ENCODE results near the gene ADIPOR2.
A peak's percentile ranks its signal among the peaks of the same experiment; 100 is the strongest.

Gene ADIPOR2

GRCh38 chr12:1778911-1779310, 88.0 kb downstream of the ADIPOR2 start:
- peaks cover 20% of the 10 kb centered on the region for H3K36me3 Mint-ChIP-seq (ENCODE audit: low read depth)
- no peaks in the 10 kb centered on the region for H3K9me3 Mint-ChIP-seq
- no peak overlapping the region for H3K4me3 Mint-ChIP-seq
- no peak overlapping the region for H3K27ac Mint-ChIP-seq
- no peaks in the 10 kb centered on the region for H3K27me3 Mint-ChIP-seq (ENCODE audit: low read depth)
- peaks cover 3% of the 10 kb centered on the region for H3K4me1 Mint-ChIP-seq (ENCODE audit: low read depth)

DNA sequence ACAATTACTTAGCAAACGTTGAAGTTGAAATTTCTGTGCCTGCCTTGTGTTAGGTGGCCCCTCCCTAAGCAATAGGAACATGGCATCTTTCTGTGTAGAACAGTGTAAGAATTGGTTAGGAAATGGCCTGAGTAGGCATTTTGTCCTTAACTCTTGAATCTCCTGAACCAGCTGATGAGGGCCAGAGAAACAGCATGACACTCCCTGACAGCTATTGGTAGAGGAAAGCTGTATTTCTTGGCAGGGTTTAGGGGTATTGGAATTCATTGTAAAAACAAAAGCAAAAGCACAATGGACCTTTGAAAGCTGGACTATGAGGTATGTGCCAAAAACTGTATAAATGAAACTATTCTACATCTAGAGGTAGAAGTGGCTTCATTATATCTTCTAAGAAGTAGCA, 88.9 kb downstream of the ADIPOR2 start:
- Mint-ChIP-seq H3K27me3 (ENCODE audit: low read depth) (no peaks in the 10 kb centered on the region), H3K9me3 (no peaks in the 10 kb centered on the region), H3K27ac (no peak overlapping the region), H3K36me3 (ENCODE audit: low read depth) (peaks cover 19% of the 10 kb centered on the region), H3K4me1 (ENCODE audit: low read depth) (peaks cover 1% of the 10 kb centered on the region), H3K4me3 (no peak overlapping the region)

DNA sequence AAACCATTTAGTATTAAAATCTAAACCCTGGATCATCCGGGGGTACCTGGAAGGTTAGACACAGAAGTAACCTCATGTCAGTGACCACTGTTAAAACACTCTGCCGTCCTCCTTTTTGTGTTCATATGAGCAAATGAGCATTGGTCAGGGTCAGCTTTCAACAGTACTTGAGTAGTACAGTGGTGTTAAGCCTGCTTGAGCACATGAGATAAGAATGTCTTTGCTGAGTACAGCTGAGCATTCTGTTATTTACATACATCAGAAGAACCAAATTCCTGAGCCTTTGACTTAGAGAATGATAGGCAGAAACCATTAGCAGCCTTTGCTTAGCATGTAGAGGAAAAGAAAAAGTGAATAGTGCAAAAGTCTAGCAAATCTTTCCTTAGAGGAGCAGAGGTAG, 90.9 kb downstream of the ADIPOR2 start:
- peaks cover 1% of the 10 kb centered on the region for H3K4me1 Mint-ChIP-seq (ENCODE audit: low read depth)
- no peak overlapping the region for H3K27ac Mint-ChIP-seq
- peaks cover 20% of the 10 kb centered on the region for H3K36me3 Mint-ChIP-seq (ENCODE audit: low read depth)
- no peaks in the 10 kb centered on the region for H3K9me3 Mint-ChIP-seq
- no peak overlapping the region for H3K4me3 Mint-ChIP-seq
- H3K27me3 Mint-ChIP-seq (ENCODE audit: low read depth): no peaks in the 10 kb centered on the region

- no peak overlapping the region for H3K4me3 Mint-ChIP-seq
- peaks cover 20% of the 10 kb centered on the region for H3K36me3 Mint-ChIP-seq (ENCODE audit: low read depth)
- H3K9me3 Mint-ChIP-seq: no peaks in the 10 kb centered on the region
- H3K4me1 Mint-ChIP-seq (ENCODE audit: low read depth): peaks cover 1% of the 10 kb centered on the region
- no peaks in the 10 kb centered on the region for H3K27me3 Mint-ChIP-seq (ENCODE audit: low read depth)
- H3K27ac Mint-ChIP-seq: no peak overlapping the region
These were observed 91.3 kb downstream of the ADIPOR2 start for GRCh38 chr12:1782215-1782614.

DNA sequence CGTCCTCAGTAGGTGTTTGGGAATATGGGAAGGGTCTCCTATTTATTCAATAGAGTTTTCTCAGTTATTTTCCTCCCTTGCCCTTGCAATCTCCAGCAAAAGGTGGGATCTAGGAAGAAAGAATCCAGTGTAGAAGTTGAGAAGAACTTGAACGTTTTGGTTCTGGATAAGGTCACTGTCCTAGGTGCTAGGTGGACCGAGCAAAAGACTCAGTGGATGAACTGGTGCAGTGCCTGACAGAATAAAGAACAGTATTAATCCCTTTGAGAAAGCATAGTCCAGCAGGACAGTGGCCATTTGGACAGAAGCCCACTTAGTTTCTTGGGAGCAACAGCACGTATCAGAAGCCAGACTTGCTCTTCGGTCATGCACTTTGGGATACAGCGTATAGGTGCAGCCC, 96.8 kb downstream of the ADIPOR2 start:
- Mint-ChIP-seq H3K27me3 (ENCODE audit: low read depth) (no peaks in the 10 kb centered on the region), H3K9me3 (no peaks in the 10 kb centered on the region), H3K27ac (no peak overlapping the region), H3K4me3 (no peak overlapping the region), H3K36me3 (ENCODE audit: low read depth) (peaks cover 11% of the 10 kb centered on the region), H3K4me1 (ENCODE audit: low read depth) (peaks cover 17% of the 10 kb centered on the region)

GRCh38 chr12:1790444-1790843, 99.6 kb downstream of the ADIPOR2 start:
- peaks cover 9% of the 10 kb centered on the region for H3K36me3 Mint-ChIP-seq (ENCODE audit: low read depth)
- no peaks in the 10 kb centered on the region for H3K27me3 Mint-ChIP-seq (ENCODE audit: low read depth)
- peaks cover 16% of the 10 kb centered on the region for H3K4me1 Mint-ChIP-seq (ENCODE audit: low read depth)
- H3K27ac Mint-ChIP-seq: no peak overlapping the region
- H3K4me3 Mint-ChIP-seq: no peak overlapping the region
- no peaks in the 10 kb centered on the region for H3K9me3 Mint-ChIP-seq

DNA sequence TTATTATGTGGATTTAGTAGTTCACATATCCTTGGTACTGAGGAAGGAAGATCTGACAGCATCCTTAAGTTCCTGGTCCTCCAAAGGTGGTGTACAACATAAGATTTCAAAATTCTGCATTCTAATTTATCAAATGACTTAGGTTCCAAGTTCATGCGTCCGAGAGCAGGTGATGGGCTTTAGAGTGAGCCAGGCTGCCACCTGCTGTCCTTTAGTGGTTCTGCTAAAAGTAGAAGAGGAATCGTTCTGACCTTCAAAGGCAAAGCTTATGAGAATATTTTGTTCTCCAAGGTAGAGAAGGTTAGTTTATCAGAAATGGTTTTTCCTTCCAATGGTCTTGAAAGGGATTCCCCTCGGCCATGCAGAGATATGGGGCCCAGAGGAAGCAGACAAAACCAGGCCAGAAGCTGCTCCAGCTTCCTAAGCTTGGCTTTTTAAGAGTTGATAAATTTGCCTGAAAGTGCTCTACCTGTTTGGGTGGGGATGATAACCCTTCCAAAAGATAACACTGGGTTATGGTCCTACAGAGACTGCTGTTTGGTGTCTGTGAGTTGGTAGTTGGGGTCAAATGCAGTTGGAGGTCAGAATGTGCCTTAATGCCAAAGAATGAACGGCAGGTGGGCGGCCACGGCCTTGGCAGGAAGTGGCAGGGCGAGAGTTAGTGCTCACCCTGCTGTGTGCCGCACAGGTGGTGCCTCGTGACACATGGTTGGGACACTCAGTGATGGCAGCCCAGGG, 100.4 kb downstream of the ADIPOR2 start:
- Mint-ChIP-seq H3K4me1 (ENCODE audit: low read depth) (peaks cover 22% of the 10 kb centered on the region), H3K4me3 (no peak overlapping the region)

DNA sequence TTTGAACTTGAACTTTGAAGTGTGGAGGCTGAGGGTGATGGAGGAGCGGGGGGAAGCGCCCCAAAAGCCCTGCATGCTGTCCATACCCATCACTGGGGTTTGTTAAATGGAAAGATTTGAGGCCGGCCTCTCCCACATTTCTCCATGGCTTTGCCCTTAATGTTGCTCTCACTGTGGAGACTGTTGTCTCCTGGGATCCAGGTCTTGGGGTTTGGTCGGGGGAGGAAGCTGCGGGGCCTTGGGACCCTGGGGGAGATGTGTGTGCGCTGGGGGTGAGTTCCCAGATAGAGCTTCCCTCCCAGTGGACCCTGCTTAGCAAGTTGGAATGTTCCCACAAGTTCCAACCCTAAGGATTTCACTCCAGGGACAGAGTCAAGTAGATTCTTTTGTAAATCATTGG, 101.5 kb downstream of the ADIPOR2 start:
- H3K4me1 Mint-ChIP-seq (ENCODE audit: low read depth): peaks cover 22% of the 10 kb centered on the region
- H3K27ac Mint-ChIP-seq: no peak overlapping the region
- H3K9me3 Mint-ChIP-seq: no peaks in the 10 kb centered on the region
- peaks cover 3% of the 10 kb centered on the region for H3K36me3 Mint-ChIP-seq (ENCODE audit: low read depth)
- no peak overlapping the region for H3K4me3 Mint-ChIP-seq
- no peaks in the 10 kb centered on the region for H3K27me3 Mint-ChIP-seq (ENCODE audit: low read depth)

More for the DNA sequence above, 100.4 kb downstream of the ADIPOR2 start:
- no peaks in the 10 kb centered on the region for H3K27me3 Mint-ChIP-seq (ENCODE audit: low read depth)
- no peak overlapping the region for H3K27ac Mint-ChIP-seq
- H3K9me3 Mint-ChIP-seq: no peaks in the 10 kb centered on the region
- H3K36me3 Mint-ChIP-seq (ENCODE audit: low read depth): peaks cover 4% of the 10 kb centered on the region

GRCh38 chr12:1793426-1794210, 102.7 kb downstream of the ADIPOR2 start:
- no peaks in the 10 kb centered on the region for H3K9me3 Mint-ChIP-seq
- no peak overlapping the region for H3K4me3 Mint-ChIP-seq

GRCh38 chr12:1794440-1795090, 103.7 kb downstream of the ADIPOR2 start:
- H3K27me3 Mint-ChIP-seq (ENCODE audit: low read depth): no peaks in the 10 kb centered on the region
- no peak overlapping the region for H3K4me3 Mint-ChIP-seq
- no peaks in the 10 kb centered on the region for H3K9me3 Mint-ChIP-seq
- no peak overlapping the region for H3K27ac Mint-ChIP-seq
- H3K4me1 Mint-ChIP-seq (ENCODE audit: low read depth): peaks cover 22% of the 10 kb centered on the region
- no peaks in the 10 kb centered on the region for H3K36me3 Mint-ChIP-seq (ENCODE audit: low read depth)

More at GRCh38 chr12:1793426-1794210, 102.7 kb downstream of the ADIPOR2 start:
- no peaks in the 10 kb centered on the region for H3K27me3 Mint-ChIP-seq (ENCODE audit: low read depth)
- H3K4me1 Mint-ChIP-seq (ENCODE audit: low read depth): peaks cover 22% of the 10 kb centered on the region
- H3K36me3 Mint-ChIP-seq (ENCODE audit: low read depth): no peaks in the 10 kb centered on the region
- H3K27ac Mint-ChIP-seq: no peak overlapping the region

- Mint-ChIP-seq H3K4me1 (ENCODE audit: low read depth) (peaks cover 22% of the 10 kb centered on the region), H3K9me3 (no peaks in the 10 kb centered on the region), H3K27me3 (ENCODE audit: low read depth) (no peaks in the 10 kb centered on the region), H3K27ac (peak overlapping the region; percentile 45), H3K36me3 (ENCODE audit: low read depth) (no peaks in the 10 kb centered on the region), H3K4me3 (peak overlapping the region; percentile 69)
These were observed 104.4 kb downstream of the ADIPOR2 start for GRCh38 chr12:1795221-1795784.

- peak overlapping the region; percentile 82 for H3K27ac Mint-ChIP-seq
- no peaks in the 10 kb centered on the region for H3K9me3 Mint-ChIP-seq
- H3K4me3 Mint-ChIP-seq: peak overlapping the region; percentile 82
- H3K36me3 Mint-ChIP-seq (ENCODE audit: low read depth): no peaks in the 10 kb centered on the region
- peaks cover 17% of the 10 kb centered on the region for H3K4me1 Mint-ChIP-seq (ENCODE audit: low read depth)
- no peaks in the 10 kb centered on the region for H3K27me3 Mint-ChIP-seq (ENCODE audit: low read depth)
These were observed 105.1 kb downstream of the ADIPOR2 start for GRCh38 chr12:1795785-1796514.

DNA sequence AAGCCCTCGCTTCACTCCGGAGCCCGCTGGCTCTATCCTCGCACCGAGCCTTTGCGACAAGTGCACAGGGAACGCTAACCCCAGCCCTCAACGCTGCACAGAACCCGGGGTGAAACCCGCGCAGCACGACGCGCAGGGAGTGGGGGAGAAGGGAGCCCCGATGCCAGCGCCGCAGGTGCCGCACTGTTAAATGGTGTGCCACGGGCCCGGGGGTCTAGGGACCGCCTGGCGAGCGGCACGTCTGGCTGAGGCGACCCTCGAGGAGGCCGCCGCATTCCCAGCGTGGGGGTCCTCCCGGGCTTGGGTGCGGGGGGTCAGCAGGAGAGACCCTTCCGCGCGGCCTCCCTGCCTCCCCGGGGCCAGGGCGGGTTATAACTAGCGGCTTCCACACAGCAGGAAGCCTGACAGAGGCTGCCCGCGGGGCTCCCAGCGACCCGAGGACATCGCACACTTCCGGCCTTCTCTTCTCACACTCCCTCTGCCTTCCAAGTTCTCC, 105.7 kb downstream of the ADIPOR2 start:
- Mint-ChIP-seq H3K9me3 (no peaks in the 10 kb centered on the region), H3K27me3 (ENCODE audit: low read depth) (no peaks in the 10 kb centered on the region), H3K36me3 (ENCODE audit: low read depth) (no peaks in the 10 kb centered on the region), H3K4me1 (ENCODE audit: low read depth) (peaks cover 11% of the 10 kb centered on the region), H3K27ac (peak overlapping the region; percentile 82), H3K4me3 (peak overlapping the region; percentile 82)
